SK-N-SH (cell line): ENCODE measurements around the gene CETN1. TPM values are rescaled to one million over a fixed set of nuclear protein-coding genes. Genes with fewer than 3 reads are reported as not detected.

Experiments used
- CTCF ChIA-PET: fragments of 300-600, 350-600 bp; formaldehyde crosslinking; extraction: SDS; loops from one replicate; lab custom pipeline; 2021; lab: Yijun Ruan, JAX
- POLR2A ChIA-PET: fragments of 350-600 bp; sonication (Branson Sonifier 250); formaldehyde crosslinking; extraction: SDS; loops from one replicate; lab custom pipeline; 2020; ENCODE audit warnings: antibody characterized with exemption, inconsistent platforms; lab: Yijun Ruan, JAX
- DNase-seq: peaks from one replicate; pipeline ENCODE4 v3.0.0; 2012
- H2AFZ ChIP-seq: fragments of 200-600 bp; sonication (generic); 2 replicates; pipeline ENCODE4 v1.8.1; 2016; ENCODE audit warnings: antibody characterized with exemption, mild to moderate bottlenecking, low read depth
- H3F3A ChIP-seq: fragments of 200-600 bp; sonication (generic); replicated peaks from 2 replicates; pipeline ENCODE3; 2016; ENCODE audit warnings: antibody characterized with exemption, mild to moderate bottlenecking; ENCODE audit not compliant: insufficient read depth
- H3K27ac ChIP-seq, 2 experiments: fragments of 200-500 bp in 1 of 2; fragments of 200-600 bp in 1 of 2; sonication (Bioruptor generic) in 1 of 2; sonication (generic), shearing (Covaris generic) in 1 of 2; 2 replicates each; pipeline versions ENCODE4 v1.5.1 to v1.6.1; 2014 to 2016; ENCODE audit warnings: low read depth in 2 of 2, inconsistent platforms in 1 of 2, low read length in 1 of 2, mild to moderate bottlenecking in 1 of 2, mixed read lengths in 1 of 2
- H3K27me3 ChIP-seq: fragments of 200-600 bp; sonication (generic), shearing (Covaris generic); 2 replicates; pipeline ENCODE4 v1.6.1; 2016; ENCODE audit warnings: mixed run types; ENCODE audit not compliant: insufficient read depth
- H3K36me3 ChIP-seq, 2 experiments: fragments of 200-500 bp in 1 of 2; fragments of 200-600 bp in 1 of 2; sonication (Bioruptor generic) in 1 of 2; sonication (generic) in 1 of 2; replicated peaks in 1 of 2; 2 replicates each; pipeline versions ENCODE3 to v1.5.1; 2014 to 2016; ENCODE audit warnings: low read length in 1 of 2, mild to moderate bottlenecking in 1 of 2; ENCODE audit not compliant: insufficient read depth in 2 of 2, control insufficient read depth in 1 of 2
- H3K4me1 ChIP-seq, 2 experiments: fragments of 200-500 bp in 1 of 2; fragments of 200-600 bp in 1 of 2; sonication (Bioruptor generic) in 1 of 2; sonication (generic), shearing (Covaris generic) in 1 of 2; 2 replicates each; pipeline versions ENCODE4 v1.5.1 to v1.6.1; 2014 to 2016; ENCODE audit warnings: low read depth in 1 of 2, low read length in 1 of 2, mixed run types in 1 of 2; ENCODE audit not compliant: insufficient read depth in 2 of 2, control insufficient read depth in 1 of 2
- H3K4me2 ChIP-seq: fragments of 200-600 bp; sonication (generic), shearing (Covaris generic); 2 replicates; pipeline ENCODE4 v1.6.1; 2017; ENCODE audit warnings: mixed run types
- H3K4me3 ChIP-seq, 2 experiments: fragments of 200-500 bp in 1 of 2; fragments of 200-600 bp in 1 of 2; sonication (Bioruptor generic) in 1 of 2; sonication (generic), shearing (Covaris generic) in 1 of 2; 2 replicates each; pipeline versions ENCODE4 v1.5.1 to v1.8.1; 2014 to 2016; ENCODE audit warnings: low read depth in 2 of 2, inconsistent platforms in 1 of 2, low read length in 1 of 2, mild to moderate bottlenecking in 1 of 2, mixed read lengths in 1 of 2, moderate library complexity in 1 of 2
- H3K79me2 ChIP-seq: fragments of 200-600 bp; sonication (generic); 2 replicates; pipeline ENCODE4 v1.8.1; 2017; ENCODE audit warnings: mild to moderate bottlenecking; ENCODE audit not compliant: insufficient read depth
- H3K9ac ChIP-seq: fragments of 200-600 bp; sonication (generic); 2 replicates; pipeline ENCODE4 v1.6.1; 2017; ENCODE audit warnings: mixed run types
- H3K9me2 ChIP-seq: fragments of 200-600 bp; sonication (generic); 2 replicates; pipeline ENCODE4 v1.6.1; 2017; ENCODE audit warnings: mixed run types
- H3K9me3 ChIP-seq: fragments of 200-600 bp; sonication (generic); 2 replicates; pipeline ENCODE4 v1.6.1; 2017; ENCODE audit warnings: mixed run types, mild to moderate bottlenecking, moderate library complexity
- H4K20me1 ChIP-seq: fragments of 200-600 bp; sonication (generic); 2 replicates; pipeline ENCODE4 v1.6.1; 2017; ENCODE audit warnings: mild to moderate bottlenecking, mixed run types; ENCODE audit not compliant: insufficient read depth
- CHD2 ChIP-seq: fragments of 150-350 bp; IDR thresholded peaks from 2 replicates; pipeline ENCODE4 v1.6.1; 2018; ENCODE audit warnings: low read length; ENCODE audit not compliant: partially characterized antibody
- CTCF ChIP-seq: fragments of 200-600 bp; sonication (generic); IDR thresholded peaks from 2 replicates; pipeline ENCODE4 v1.6.1; 2017; ENCODE audit warnings: antibody characterized with exemption, mild to moderate bottlenecking, moderate library complexity
- EP300 ChIP-seq, 2 experiments: IDR thresholded peaks; 2 replicates each; pipeline versions ENCODE4 v1.4.0 to v1.6.1; 2012; ENCODE audit warnings: borderline replicate concordance in 1 of 2, low read depth in 1 of 2, low read length in 1 of 2
- EZH2phosphoT487 ChIP-seq: fragments of 200-600 bp; sonication (generic); IDR thresholded peaks from 2 replicates; pipeline ENCODE4 v1.6.1; 2017; ENCODE audit warnings: low read depth, mixed run types, mild to moderate bottlenecking, antibody characterized with exemption, moderate library complexity, borderline replicate concordance
- FOSL2 ChIP-seq: IDR thresholded peaks from 2 replicates; pipeline ENCODE4 v1.4.0; 2012; ENCODE audit warnings: low read depth, mild to moderate bottlenecking, moderate library complexity, borderline replicate concordance
- FOXM1 ChIP-seq: IDR thresholded peaks from 2 replicates; pipeline ENCODE4 v1.4.0; 2012; ENCODE audit warnings: low read depth, mild to moderate bottlenecking
- GATA2 ChIP-seq: sonication (generic); formaldehyde crosslinking; IDR thresholded peaks from 2 replicates; pipeline ENCODE4 v1.5.0; 2020; ENCODE audit warnings: mild to moderate bottlenecking, missing genetic modification reagents
- IRF3 ChIP-seq: fragments of 150-350 bp; IDR thresholded peaks from 2 replicates; pipeline ENCODE4 v1.6.1; 2016; ENCODE audit warnings: mild to moderate bottlenecking, low read depth, low read length
- JUND ChIP-seq: IDR thresholded peaks from 2 replicates; pipeline ENCODE4 v1.4.0; 2012
- MEF2A ChIP-seq: IDR thresholded peaks from 2 replicates; pipeline ENCODE4 v1.4.0; 2012; ENCODE audit warnings: low read depth, borderline replicate concordance
- NRF1 ChIP-seq: IDR thresholded peaks from 2 replicates; pipeline ENCODE4 v1.6.1; 2012; ENCODE audit warnings: low read depth, mild to moderate bottlenecking, low read length
- POLR2AphosphoS5 ChIP-seq: IDR thresholded peaks from 2 replicates; pipeline ENCODE4 v1.6.1; 2012; ENCODE audit warnings: low read depth, low read length
- RAD21 ChIP-seq: IDR thresholded peaks from 2 replicates; pipeline ENCODE4 v1.6.1; 2012; ENCODE audit warnings: mild to moderate bottlenecking, low read length
- REST ChIP-seq: IDR thresholded peaks from 2 replicates; pipeline ENCODE4 v1.6.1; 2012; ENCODE audit warnings: mild to moderate bottlenecking, low read depth, low read length, moderate library complexity
- RFX5 ChIP-seq: IDR thresholded peaks from 2 replicates; pipeline ENCODE4 v1.6.1; 2012; ENCODE audit warnings: mild to moderate bottlenecking, improper control_type of control experiment, low read length
- RXRA ChIP-seq: IDR thresholded peaks from 2 replicates; pipeline ENCODE4 v1.4.0; 2012; ENCODE audit warnings: low read depth, mild to moderate bottlenecking, borderline replicate concordance
- SMC3 ChIP-seq: IDR thresholded peaks from 2 replicates; pipeline ENCODE4 v1.6.1; 2012; ENCODE audit warnings: low read depth, low read length, improper control_type of control experiment
- TAF1 ChIP-seq: IDR thresholded peaks from 2 replicates; pipeline ENCODE4 v1.6.1; 2012; ENCODE audit warnings: low read depth, mild to moderate bottlenecking, low read length, moderate library complexity, borderline replicate concordance
- TCF12 ChIP-seq: IDR thresholded peaks from 2 replicates; pipeline ENCODE4 v1.4.0; 2012
- TEAD4 ChIP-seq: IDR thresholded peaks from 2 replicates; pipeline ENCODE4 v1.4.0; 2012; ENCODE audit warnings: mild to moderate bottlenecking, borderline replicate concordance; ENCODE audit not compliant: insufficient read depth
- USF2 ChIP-seq: fragments of 150-350 bp; IDR thresholded peaks from 2 replicates; pipeline ENCODE4 v1.6.1; 2017; ENCODE audit warnings: antibody characterized with exemption, low read length, low read depth, borderline replicate concordance
- WGBS: methylation state at CpG from one replicate; pipeline ENCODE4 v1.1.6; 2017; ENCODE audit warnings: low lambda C conversion rate; 5-methylcytosine and 5-hydroxymethylcytosine counted together
- polyA plus RNA-seq, 3 experiments: library from polyadenylated mRNA; depleted of rRNA; stranded (reverse); fragments of >200 nt; gene quantifications; 2 replicates each; pipeline ENCODE4 v1.2.3, GENCODE V29; 2012

Gene CETN1
- polyA plus RNA-seq (2012; rRNA removed) = not detected in 2 replicates
- not detected in 2 replicates for polyA plus RNA-seq (2012; cell fraction: cytosol; rRNA removed)
- polyA plus RNA-seq (2012; cell fraction: nucleus; rRNA removed) = not detected in 2 replicates

- Histone ChIP-seq H3K9ac (no peak within 1 kb of the TSS), H3K79me2 (no peaks in the 10 kb centered on the region), H3K27ac (no peak within 1 kb of the TSS), H3K4me1 (no peaks in the 10 kb centered on the region), H3K27me3 (peaks cover 14% of the 10 kb centered on the region; the same call in 1 of the 2 replicates), H3F3A (no peaks in the 10 kb centered on the region), H3K4me3 (no peak within 1 kb of the TSS), H3K9me3 (no peaks in the 10 kb centered on the region), H3K9me2 (no peaks in the 10 kb centered on the region), H3K36me3 (no peaks in the 10 kb centered on the region), H2AFZ (no peak within 1 kb of the TSS), H3K4me2 (no peak within 1 kb of the TSS), H4K20me1 (no peaks in the 10 kb centered on the region)
- POLR2A ChIA-PET = no interaction called here
- WGBS = 67% methylated on average over 32 of the region's 38 CpGs
- CTCF ChIA-PET = no interaction called here
- TF ChIP-seq FOXM1 (no peak), IRF3 (no peak), RFX5 (no peak), TCF12 (no peak), CHD2 (no peak), NRF1 (no peak), EZH2phosphoT487 (no peak)
- DNase-seq = no peak
Observed at GRCh38 chr18:580154-580553, at the start of gene CETN1. Gene CETN1 (plus strand): TSS chr18:580380. CDS start chr18:580409, 29 bp downstream.

DNA sequence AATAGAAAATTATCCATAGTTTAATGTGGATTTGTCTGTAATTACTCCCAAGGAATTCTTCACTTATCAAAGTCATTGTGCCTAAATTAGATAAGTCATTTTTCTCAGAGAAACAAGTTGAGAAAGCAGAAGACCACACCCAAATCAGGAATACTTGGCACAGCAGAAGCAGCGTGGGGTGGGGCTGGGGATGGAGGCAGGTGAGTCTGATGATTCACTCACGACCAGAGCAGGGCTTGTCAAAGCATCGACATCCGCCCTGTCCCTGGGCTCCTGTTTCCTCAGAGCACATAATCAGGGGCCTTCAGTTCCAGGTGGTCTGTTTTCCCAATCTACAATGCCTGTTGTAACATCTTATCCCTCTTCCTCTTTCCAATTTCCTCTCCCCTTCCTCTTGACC, 48.2 kb upstream of the CETN1 start:
- CTCF ChIA-PET = no interaction called here
- 44% methylated on average over 4 of the region's 4 CpGs for WGBS
- no peak for TF ChIP-seq RAD21
- no peak for TF ChIP-seq POLR2AphosphoS5
- no peak for TF ChIP-seq JUND
- no peak for TF ChIP-seq TEAD4
- no peak for TF ChIP-seq CTCF
- TF ChIP-seq GATA2 (CRISPR knock-in tag) = no peak
- TF ChIP-seq USF2 = no peak
- no peak for TF ChIP-seq TAF1
- no peak for TF ChIP-seq FOSL2
- TF ChIP-seq FOXM1 = no peak
- TF ChIP-seq MEF2A = no peak
- TF ChIP-seq EP300 (IDR thresholded peaks at IDR 0.05; ENCODE audit: borderline replicate concordance in 1 of 2, low read depth in 1 of 2, low read length in 1 of 2) = no peak
- TF ChIP-seq REST = no peak
- TF ChIP-seq EZH2phosphoT487 = no peak
- no peak for TF ChIP-seq SMC3
- no peak for TF ChIP-seq RXRA
- TF ChIP-seq, all 33 proteins: peak for 0
- Histone ChIP-seq H3K4me1 (no peaks in the 10 kb centered on the region; a peak in 1 of 4 replicates), H3K4me3 (no peak overlapping the region), H3K27ac (no peak overlapping the region), H4K20me1 (no peaks in the 10 kb centered on the region), H3K4me2 (no peak overlapping the region), H3K36me3 (no peaks in the 10 kb centered on the region), H3F3A (no peaks in the 10 kb centered on the region), H3K9ac (no peak overlapping the region), H3K9me3 (no peaks in the 10 kb centered on the region), H2AFZ (no peak overlapping the region), H3K79me2 (no peaks in the 10 kb centered on the region), H3K9me2 (no peaks in the 10 kb centered on the region), H3K27me3 (no peaks in the 10 kb centered on the region)
- POLR2A ChIA-PET = no interaction called here
- DNase-seq = no peak
